ENCODE results near the gene ELP1. TPM values are rescaled to one million over a fixed set of nuclear protein-coding genes. Genes with fewer than 3 reads are reported as not detected.

The ELP1 gene
- total RNA-seq, 1 experiment from 2014 or later = 53.6 TPM

GRCh38 chr9:108836319-108836718, 97.6 kb downstream of the ELP1 start:
- no peak overlapping the region for H3K4me3 ChIP-seq (ENCODE audit: low read length)
- no peaks in the 10 kb centered on the region for H3K9me2 ChIP-seq (replicated peaks; ENCODE audit: low read length)
- ChIA-PET POLR2A (ENCODE audit: unreplicated experiment) (interaction anchor here (0.5 kb wide), 1 partner anchor 840 kb away, joined by 3 read pairs; no protein-coding TSS in a partner anchor), CTCF (no interaction called here)
- H3K9ac ChIP-seq (ENCODE audit: low read length) = peak overlapping the region; percentile 51; the same call in 1 of the 2 replicates
- no peaks in the 10 kb centered on the region for H3K36me3 ChIP-seq (ENCODE audit: low read depth, low read length)
- H3K9me3 ChIP-seq (ENCODE audit: low read length) = no peaks in the 10 kb centered on the region
- H3F3A ChIP-seq (ENCODE audit: low read length, unreplicated experiment) = no peaks in the 10 kb centered on the region
- TF ChIP-seq CTCF (conservative IDR thresholded peaks at IDR 0.05; ENCODE audit: low read depth, low read length) = no peak
- no peak for TF ChIP-seq EZH2 (IDR thresholded peaks at IDR 0.05; ENCODE audit: low read length, unreplicated experiment)
- TF ChIP-seq EZH2phosphoT487 (IDR thresholded peaks at IDR 0.05; ENCODE audit: borderline replicate concordance, low read length) = no peak
- peak overlapping the region; percentile 78 for H3K4me2 ChIP-seq (ENCODE audit: low read length)
- 0 out of 2 replicates have a peak overlapping the region, but pooled peaks have one; percentile 21 for H2AFZ ChIP-seq (ENCODE audit: low read length)
- H4K20me1 ChIP-seq (ENCODE audit: low read length) = no peaks in the 10 kb centered on the region
- BruUV-seq (replicated peaks) = no TSS peak
- H3K27ac ChIP-seq (ENCODE audit: low read length) = peak overlapping the region; percentile 91
- DNase-seq (no peak), ATAC-seq (no peak)
- H3K79me2 ChIP-seq (ENCODE audit: low read length) = no peaks in the 10 kb centered on the region
- H3K27me3 ChIP-seq (ENCODE audit: low read length) = no peaks in the 10 kb centered on the region
- intact Hi-C loops (cut with micrococcal nuclease) = no loop called here
- peaks cover 57% of the 10 kb centered on the region for H3K4me1 ChIP-seq (ENCODE audit: insufficient read depth, low read length)

- Histone ChIP-seq H3F3A (ENCODE audit: low read length, unreplicated experiment) (no peaks in the 10 kb centered on the region), H3K4me2 (ENCODE audit: low read length) (peak overlapping the region; percentile 78), H3K9ac (ENCODE audit: low read length) (peak overlapping the region; percentile 51; the same call in 1 of the 2 replicates), H3K9me3 (ENCODE audit: low read length) (no peaks in the 10 kb centered on the region), H3K9me2 (replicated peaks; ENCODE audit: low read length) (no peaks in the 10 kb centered on the region), H4K20me1 (ENCODE audit: low read length) (no peaks in the 10 kb centered on the region), H3K27me3 (ENCODE audit: low read length) (no peaks in the 10 kb centered on the region), H3K27ac (ENCODE audit: low read length) (peak overlapping the region; percentile 91), H2AFZ (ENCODE audit: low read length) (0 out of 2 replicates have a peak overlapping the region, but pooled peaks have one; percentile 21), H3K4me3 (ENCODE audit: low read length) (no peak overlapping the region), H3K4me1 (ENCODE audit: insufficient read depth, low read length) (peaks cover 61% of the 10 kb centered on the region), H3K79me2 (ENCODE audit: low read length) (no peaks in the 10 kb centered on the region), H3K36me3 (ENCODE audit: low read depth, low read length) (no peaks in the 10 kb centered on the region)
- peak; percentile 48 for ATAC-seq
- intact Hi-C loops (cut with micrococcal nuclease) = no loop called here
- DNase-seq = peak; percentile 78
- ChIA-PET CTCF (no interaction called here), POLR2A (ENCODE audit: unreplicated experiment) (interaction anchor here (0.5 kb wide), 1 partner anchor 839 kb away, joined by 3 read pairs; no protein-coding TSS in a partner anchor)
- TF ChIP-seq EZH2phosphoT487 (IDR thresholded peaks at IDR 0.05; ENCODE audit: borderline replicate concordance, low read length) = no peak
- no peak for TF ChIP-seq CTCF (conservative IDR thresholded peaks at IDR 0.05; ENCODE audit: low read depth, low read length)
- TF ChIP-seq EZH2 (IDR thresholded peaks at IDR 0.05; ENCODE audit: low read length, unreplicated experiment) = no peak
- no TSS peak for BruUV-seq (replicated peaks)
Measured at GRCh38 chr9:108835831-108836230, 98.1 kb downstream of the ELP1 start.

GRCh38 chr9:108834959-108835665, 98.8 kb downstream of the ELP1 start:
- H3K9me2 ChIP-seq (replicated peaks; ENCODE audit: low read length) = no peaks in the 10 kb centered on the region
- H3K9ac ChIP-seq (ENCODE audit: low read length) = peak overlapping the region; percentile 36; the same call in 1 of the 2 replicates
- ChIA-PET CTCF (no interaction called here), POLR2A (ENCODE audit: unreplicated experiment) (no interaction called here)
- no TSS peak for BruUV-seq (replicated peaks)
- peak overlapping the region; percentile 11 for H3K4me2 ChIP-seq (ENCODE audit: low read length)
- 0 out of 2 replicates have a peak overlapping the region, but pooled peaks have one; percentile 17 for H2AFZ ChIP-seq (ENCODE audit: low read length)
- H3K4me1 ChIP-seq (ENCODE audit: insufficient read depth, low read length) = peaks cover 68% of the 10 kb centered on the region
- TF ChIP-seq CTCF (conservative IDR thresholded peaks at IDR 0.05; ENCODE audit: low read depth, low read length) (no peak), EZH2phosphoT487 (IDR thresholded peaks at IDR 0.05; ENCODE audit: borderline replicate concordance, low read length) (no peak), EZH2 (IDR thresholded peaks at IDR 0.05; ENCODE audit: low read length, unreplicated experiment) (no peak)
- no peaks in the 10 kb centered on the region for H3K27me3 ChIP-seq (ENCODE audit: low read length)
- ATAC-seq = no peak
- H3K9me3 ChIP-seq (ENCODE audit: low read length) = no peaks in the 10 kb centered on the region
- H3K36me3 ChIP-seq (ENCODE audit: low read depth, low read length) = no peaks in the 10 kb centered on the region
- intact Hi-C loops (cut with micrococcal nuclease) = no loop called here
- peak overlapping the region; percentile 91 for H3K27ac ChIP-seq (ENCODE audit: low read length)
- no peaks in the 10 kb centered on the region for H4K20me1 ChIP-seq (ENCODE audit: low read length)
- DNase-seq = peak; percentile 70
- H3F3A ChIP-seq (ENCODE audit: low read length, unreplicated experiment) = no peaks in the 10 kb centered on the region
- H3K79me2 ChIP-seq (ENCODE audit: low read length) = no peaks in the 10 kb centered on the region
- no peak overlapping the region for H3K4me3 ChIP-seq (ENCODE audit: low read length)

All from PC-3 (cell line).